HFF-Myc (cell line): Measurements from ENCODE around the gene LILRB5.
"Not testable (repeated sequence)": the region's sequence is repeated elsewhere in the genome, so short reads cannot be mapped to it uniquely, and the experiment has no call there.

Experiments
- DNase-seq: peaks from one replicate; pipeline ENCODE4 v3.0.0-alpha.2; 2011; ENCODE audit warnings: low read depth; ENCODE audit errors: extremely low read depth
- H3K4me3 ChIP-seq: replicated peaks from 2 replicates; pipeline ENCODE4 v1.5.1; 2011; ENCODE audit warnings: low read depth, mild to moderate bottlenecking, control low read depth, low read length
- CTCF ChIP-seq: IDR thresholded peaks from 2 replicates; pipeline ENCODE4 v1.5.1; 2012; ENCODE audit warnings: mild to moderate bottlenecking, low read depth, low read length, control low read depth; ENCODE audit errors: missing control alignments

The LILRB5 gene

GRCh38 chr19:54245936-54246335 lies 11.1 kb downstream of the LILRB5 start:
- H3K4me3 ChIP-seq = no peak overlapping the region
- no peak for TF ChIP-seq CTCF
- no peak for DNase-seq

GRCh38 chr19:54243809-54244208 lies 13.3 kb downstream of the LILRB5 start:
- DNase-seq, H3K4me3 ChIP-seq: not testable (repeated sequence)

- not testable (repeated sequence) for DNase-seq, H3K4me3 ChIP-seq
Observed at GRCh38 chr19:54242646-54243045, 14.4 kb downstream of the LILRB5 start, which contains the start of gene LILRA6. LILRA6 (minus strand) TSS chr19:54242790.

GRCh38 chr19:54242234-54242633 lies 14.8 kb downstream of the LILRB5 start:
- H3K4me3 ChIP-seq, DNase-seq: not testable (repeated sequence)

GRCh38 chr19:54240372-54241336 lies 16.4 kb downstream of the LILRB5 start:
- not testable (repeated sequence) for H3K4me3 ChIP-seq, DNase-seq

GRCh38 chr19:54239491-54240371 lies 17.3 kb downstream of the LILRB5 start:
- not testable (repeated sequence) for H3K4me3 ChIP-seq, DNase-seq

- no peak for TF ChIP-seq CTCF
- no peak for DNase-seq
- H3K4me3 ChIP-seq = no peak overlapping the region
Observed at GRCh38 chr19:54233941-54234340, 23.1 kb downstream of the LILRB5 start.

- H3K4me3 ChIP-seq = no peak overlapping the region
- peak; percentile 52 for DNase-seq
- peak; percentile 99 for TF ChIP-seq CTCF
Observed at GRCh38 chr19:54231077-54231931, 25.8 kb downstream of the LILRB5 start.

GRCh38 chr19:54230031-54230430 lies 27.0 kb downstream of the LILRB5 start:
- no peak for DNase-seq
- no peak for TF ChIP-seq CTCF
- no peak overlapping the region for H3K4me3 ChIP-seq
